Fibroblast of mammary gland (primary cell): Measurements from ENCODE around the gene SERINC2.

Source experiments
- DNase-seq: peaks from one replicate; pipeline ENCODE4 v3.0.0-alpha.2; 2010; ENCODE audit warnings: low read depth
- H3K4me3 ChIP-seq: 2 replicates; pipeline ENCODE4 v1.5.1; 2011; ENCODE audit warnings: low read depth, mild to moderate bottlenecking, low read length, moderate library complexity; ENCODE audit not compliant: control insufficient read depth
- CTCF ChIP-seq: conservative IDR thresholded peaks from 2 replicates; pipeline ENCODE4 v1.5.1; 2011; ENCODE audit warnings: low read depth, low read length, inconsistent platforms; ENCODE audit not compliant: control insufficient read depth, insufficient read depth

SERINC2 gene

DNA sequence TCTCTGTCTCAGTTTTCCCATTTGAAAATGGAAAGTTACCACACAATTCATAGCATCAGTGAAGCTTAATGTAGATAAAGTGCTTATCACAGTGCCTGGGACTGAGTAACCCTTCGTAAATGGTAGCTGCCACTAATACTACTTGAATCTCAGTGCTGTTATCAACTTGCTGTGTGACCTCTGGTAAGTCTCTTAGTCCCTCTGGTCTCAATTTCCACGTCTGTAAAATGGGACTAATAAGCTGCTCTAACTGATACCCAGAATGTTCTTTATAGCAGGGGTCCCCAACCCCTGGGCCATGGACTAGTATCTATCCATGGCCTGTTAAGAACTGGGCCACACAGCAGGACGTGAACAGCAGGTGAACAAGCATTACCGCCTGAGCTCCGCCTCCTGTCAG lies 7.7 kb downstream of the SERINC2 start:
- TF ChIP-seq CTCF, result no peak
- no peak overlapping the region for H3K4me3 ChIP-seq
- no peak for DNase-seq

DNA sequence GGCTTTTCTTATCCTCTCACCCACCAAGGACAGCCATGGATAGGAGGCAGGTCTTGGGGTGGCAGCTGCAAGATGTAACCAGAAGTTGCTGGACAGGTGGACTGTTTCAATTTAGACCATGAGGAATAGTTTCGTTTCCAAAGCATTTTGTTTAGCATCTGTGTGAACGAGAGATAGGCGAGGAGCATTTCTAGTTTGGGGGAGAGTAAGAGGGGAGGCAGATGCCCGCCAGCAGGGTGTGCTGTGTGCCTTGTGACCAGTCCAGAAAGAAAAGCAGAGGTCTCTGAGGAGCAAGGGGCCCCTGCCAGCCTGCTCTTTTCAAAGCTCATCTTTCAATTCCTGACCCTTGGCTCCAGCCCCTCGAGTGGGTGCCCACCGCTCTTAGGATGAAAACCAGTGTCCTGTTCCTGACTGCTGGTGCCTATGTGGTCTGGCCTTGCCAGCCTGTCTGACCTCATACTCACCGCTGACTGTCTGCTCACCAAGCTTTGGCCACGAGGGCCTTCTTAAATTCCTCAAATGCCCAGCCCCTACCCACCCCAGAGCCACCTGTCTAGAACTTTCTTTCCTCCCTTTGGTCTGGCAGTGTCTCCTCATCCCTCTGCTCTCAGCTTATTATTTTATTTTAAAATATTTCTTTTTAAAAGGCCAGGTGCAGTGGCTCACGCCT lies 8.5 kb downstream of the SERINC2 start:
- TF ChIP-seq CTCF, result peak; percentile 33
- H3K4me3 ChIP-seq, result no peak overlapping the region
- no peak for DNase-seq

DNA sequence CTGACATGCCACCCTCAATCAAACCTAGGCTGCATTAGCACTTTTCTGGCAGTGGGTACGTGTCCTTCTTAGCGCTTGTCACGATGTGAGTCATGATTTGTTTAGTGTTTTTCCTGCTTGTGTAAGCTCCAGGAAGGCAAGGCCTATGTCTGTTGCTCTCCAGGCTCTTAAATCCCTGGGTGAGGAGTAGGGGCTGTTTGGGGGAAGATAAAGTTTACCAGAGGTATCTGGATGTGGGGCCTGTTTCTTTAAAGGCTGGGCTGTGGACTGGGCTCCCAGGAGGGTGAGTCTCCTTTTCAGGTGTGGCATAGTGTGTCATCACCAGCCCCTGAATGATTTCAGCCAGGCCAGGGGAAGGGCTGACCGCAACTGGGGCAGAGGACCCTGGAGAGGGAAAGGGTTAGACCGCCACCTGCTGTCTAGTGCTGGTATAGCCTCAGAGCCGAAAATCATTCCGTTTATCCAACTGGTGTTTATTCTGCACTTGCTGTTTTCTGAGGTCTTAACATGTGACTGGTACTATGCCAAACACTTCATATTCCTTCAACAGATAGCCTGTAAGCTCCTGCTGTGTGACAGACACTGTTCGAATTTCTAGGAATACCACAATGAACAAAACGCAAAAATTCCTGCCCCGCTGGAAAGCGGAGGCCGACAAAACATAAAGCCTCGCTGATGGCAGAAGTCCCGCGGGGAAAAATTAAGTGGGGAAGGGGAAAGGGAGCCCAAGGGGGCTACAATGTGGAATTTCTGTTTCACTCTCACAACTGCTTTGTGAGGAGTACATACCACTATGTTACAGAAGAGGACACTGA lies 9.7 kb downstream of the SERINC2 start:
- no peak overlapping the region for H3K4me3 ChIP-seq
- peak; percentile 99 for TF ChIP-seq CTCF
- peak; percentile 92 for DNase-seq

- no peak for TF ChIP-seq CTCF
- H3K4me3 ChIP-seq, result no peak overlapping the region
- no peak for DNase-seq
Measured at GRCh38 chr1:31423418-31423947, 10.5 kb downstream of the SERINC2 start.

DNA sequence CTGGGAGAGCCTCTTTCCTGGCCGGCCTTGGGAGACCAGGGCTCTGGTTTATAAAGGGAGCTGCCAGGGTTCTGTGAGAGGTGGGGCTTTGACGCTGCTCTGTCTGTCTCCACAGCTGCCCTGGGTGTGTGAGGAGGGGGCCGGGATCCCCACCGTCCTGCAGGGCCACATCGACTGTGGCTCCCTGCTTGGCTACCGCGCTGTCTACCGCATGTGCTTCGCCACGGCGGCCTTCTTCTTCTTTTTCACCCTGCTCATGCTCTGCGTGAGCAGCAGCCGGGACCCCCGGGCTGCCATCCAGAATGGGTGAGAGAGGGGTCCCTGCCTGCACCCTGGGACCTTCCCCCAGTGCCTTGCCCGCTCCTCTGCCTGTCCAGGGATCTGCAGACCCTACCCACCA lies 11.6 kb downstream of the SERINC2 start:
- TF ChIP-seq CTCF, result no peak
- H3K4me3 ChIP-seq, result no peak overlapping the region
- DNase-seq, result no peak

GRCh38 chr1:31425301-31426081 lies 12.5 kb downstream of the SERINC2 start:
- TF ChIP-seq CTCF, result no peak

More at GRCh38 chr1:31425301-31426081, 12.5 kb downstream of the SERINC2 start:
- DNase-seq, result no peak
- no peak overlapping the region for H3K4me3 ChIP-seq
